Adrenal gland (tissue), 5 donors: ENCODE measurements around the gene TAF4.

Experiments used
- POLR2A ChIP-seq, 2 donors: fragments of 450-650 bp; IDR thresholded peaks; one replicate each; pipeline ENCODE4 v1.6.1; 2017; ENCODE audit warnings: antibody characterized with exemption in 2 of 2, mild to moderate bottlenecking in 2 of 2, moderate library complexity in 1 of 2
- TF ChIP-seq, protein P1 (sequence below), 6 experiments: fragments of 450-650 bp in 4 of 6; fragments of 200-600 bp in 2 of 6; sonication (generic) in 1 of 6; IDR thresholded peaks; 1 replicate in 5 of 6; 2 replicates in 1 of 6; pipeline versions ENCODE4 v1.5.1 to v1.8.0; 2016 to 2021; ENCODE audit warnings: antibody characterized with exemption in 6 of 6, mild to moderate bottlenecking in 2 of 6, moderate library complexity in 1 of 6
- donor health status: DM: no; HTN: no; CAD: no.

DNA sequence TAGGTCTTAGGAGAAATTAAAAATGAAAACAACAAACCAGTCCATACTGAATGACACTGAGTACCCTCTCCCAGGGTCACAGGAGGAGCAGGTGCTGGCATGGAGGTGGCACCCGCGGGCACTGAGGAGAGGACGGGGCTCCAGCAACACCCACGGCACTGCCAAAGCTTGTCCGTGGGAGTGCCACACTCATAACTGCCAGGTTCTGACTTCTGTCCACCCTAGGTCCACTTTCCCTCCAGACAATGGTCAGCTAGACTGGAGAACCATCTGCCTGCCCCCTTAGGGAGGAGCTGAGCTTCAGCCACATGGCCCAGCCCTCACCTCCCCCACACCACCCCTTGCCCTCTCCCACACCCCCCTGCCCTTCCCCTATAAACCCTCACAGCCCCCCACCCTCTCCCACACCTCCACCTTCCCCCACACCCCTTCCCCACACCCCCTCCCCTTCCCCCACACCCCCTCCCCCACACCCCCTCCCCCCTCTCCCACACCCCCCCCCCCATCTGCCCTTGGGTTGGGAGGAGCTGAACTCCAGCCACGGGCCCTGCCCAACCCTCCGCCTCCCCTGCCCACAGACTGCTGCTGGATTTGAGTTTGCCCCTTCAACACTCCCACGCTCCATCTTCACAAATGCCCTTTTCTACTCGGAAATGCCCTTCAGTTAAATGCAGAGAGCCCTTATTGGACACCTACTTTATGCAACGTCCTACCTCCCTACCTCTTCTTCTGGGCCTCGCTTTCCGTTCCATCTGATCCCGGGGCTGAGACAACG, 129.6 kb downstream of the TAF4 start:
- TF ChIP-seq, protein P1, sequence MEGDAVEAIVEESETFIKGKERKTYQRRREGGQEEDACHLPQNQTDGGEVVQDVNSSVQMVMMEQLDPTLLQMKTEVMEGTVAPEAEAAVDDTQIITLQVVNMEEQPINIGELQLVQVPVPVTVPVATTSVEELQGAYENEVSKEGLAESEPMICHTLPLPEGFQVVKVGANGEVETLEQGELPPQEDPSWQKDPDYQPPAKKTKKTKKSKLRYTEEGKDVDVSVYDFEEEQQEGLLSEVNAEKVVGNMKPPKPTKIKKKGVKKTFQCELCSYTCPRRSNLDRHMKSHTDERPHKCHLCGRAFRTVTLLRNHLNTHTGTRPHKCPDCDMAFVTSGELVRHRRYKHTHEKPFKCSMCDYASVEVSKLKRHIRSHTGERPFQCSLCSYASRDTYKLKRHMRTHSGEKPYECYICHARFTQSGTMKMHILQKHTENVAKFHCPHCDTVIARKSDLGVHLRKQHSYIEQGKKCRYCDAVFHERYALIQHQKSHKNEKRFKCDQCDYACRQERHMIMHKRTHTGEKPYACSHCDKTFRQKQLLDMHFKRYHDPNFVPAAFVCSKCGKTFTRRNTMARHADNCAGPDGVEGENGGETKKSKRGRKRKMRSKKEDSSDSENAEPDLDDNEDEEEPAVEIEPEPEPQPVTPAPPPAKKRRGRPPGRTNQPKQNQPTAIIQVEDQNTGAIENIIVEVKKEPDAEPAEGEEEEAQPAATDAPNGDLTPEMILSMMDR (IDR thresholded peaks at IDR 0.05) = no peak
- TF ChIP-seq POLR2A (IDR thresholded peaks at IDR 0.05) = no peak
